GM18951 (cell line): Measurements from ENCODE around the gene INSYN2B.

Experiments
- POLR2A ChIP-seq: IDR thresholded peaks from 4 replicates; pipeline ENCODE4 v1.6.1; 2011; ENCODE audit warnings: mild to moderate bottlenecking; ENCODE audit not compliant: insufficient read length, insufficient read depth; ENCODE audit errors: extremely low read depth
- in situ Hi-C: fragments of 300-500 bp; cut with MboI; formaldehyde crosslinking; loops from one replicate; pipeline ENCODE4 v1.12.0; 2022; ENCODE audit warnings: low sequenced_read_pairs, mixed read lengths, inconsistent platforms; ENCODE audit not compliant: unreplicated experiment

INSYN2B gene

DNA sequence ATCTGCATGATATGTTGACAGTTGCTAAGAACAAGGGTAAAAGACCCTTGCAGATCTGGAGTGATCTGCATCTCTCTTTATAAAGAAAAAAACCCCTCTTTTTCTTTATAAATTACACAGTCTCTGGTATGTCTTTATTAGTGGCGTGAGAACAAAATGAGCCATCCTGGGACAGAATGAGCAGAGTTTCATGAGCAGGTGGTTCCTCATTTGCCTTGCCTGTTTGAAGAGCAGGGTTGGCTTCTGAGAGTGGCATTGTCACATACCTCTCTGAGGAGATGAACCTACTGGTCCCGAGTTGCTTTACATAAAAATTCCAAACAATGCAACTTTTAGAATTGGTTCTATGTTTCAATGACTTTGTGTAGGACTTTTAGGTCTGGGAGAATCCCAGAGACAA, 94.3 kb downstream of the INSYN2B start:
- TF ChIP-seq POLR2A, result no peak
- in situ Hi-C loops, result no loop called here

GRCh38 chr5:169881702-169882303, 98.5 kb downstream of the INSYN2B start:
- TF ChIP-seq POLR2A, result no peak
- in situ Hi-C loops, result no loop called here

DNA sequence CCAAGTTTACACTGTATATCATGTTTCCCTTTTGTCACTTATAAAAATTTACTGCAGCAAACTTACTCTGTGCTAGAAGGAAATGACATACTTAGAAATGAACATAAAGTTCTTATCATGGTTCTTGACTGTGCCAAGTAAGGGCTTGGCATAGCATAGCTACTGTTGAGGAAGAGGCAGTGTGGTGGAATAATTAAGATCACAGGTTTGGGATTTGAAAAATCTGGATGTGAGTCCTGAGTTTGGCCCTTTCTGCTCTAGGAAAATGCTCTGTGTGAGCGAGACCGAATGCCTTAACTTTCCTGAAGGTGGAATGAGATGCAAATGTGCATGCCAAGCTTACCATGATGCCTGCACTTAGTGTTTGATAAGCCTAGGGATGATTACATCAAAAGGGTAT, 99.5 kb downstream of the INSYN2B start:
- no peak for TF ChIP-seq POLR2A
- in situ Hi-C loops, result no loop called here

- no peak for TF ChIP-seq POLR2A
- in situ Hi-C loops, result no loop called here
Measured at GRCh38 chr5:169880012-169880663, 100.2 kb downstream of the INSYN2B start.

- no peak for TF ChIP-seq POLR2A
- in situ Hi-C loops, result no loop called here
Measured at GRCh38 chr5:169876386-169876785, 103.9 kb downstream of the INSYN2B start.

DNA sequence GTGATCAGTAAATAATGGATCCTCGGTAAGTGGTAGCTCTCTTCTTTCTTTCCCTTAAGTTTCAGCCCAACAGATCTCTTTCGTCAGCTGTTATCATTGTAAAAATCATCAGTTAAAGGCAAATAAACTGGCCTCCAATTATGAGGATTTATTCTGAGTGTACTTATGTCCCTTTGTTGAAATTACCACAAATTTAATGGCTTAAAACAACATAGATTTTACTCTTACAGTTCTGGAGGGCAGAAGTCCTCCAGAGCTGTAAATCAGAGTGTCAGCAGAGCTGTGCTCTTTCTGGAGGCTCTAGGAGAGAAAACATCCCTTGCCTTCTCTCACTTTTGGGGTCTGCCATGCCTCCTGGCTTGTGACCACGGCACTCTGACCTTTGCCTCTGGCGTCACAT, 104.6 kb downstream of the INSYN2B start:
- in situ Hi-C loops, result no loop called here
- no peak for TF ChIP-seq POLR2A

DNA sequence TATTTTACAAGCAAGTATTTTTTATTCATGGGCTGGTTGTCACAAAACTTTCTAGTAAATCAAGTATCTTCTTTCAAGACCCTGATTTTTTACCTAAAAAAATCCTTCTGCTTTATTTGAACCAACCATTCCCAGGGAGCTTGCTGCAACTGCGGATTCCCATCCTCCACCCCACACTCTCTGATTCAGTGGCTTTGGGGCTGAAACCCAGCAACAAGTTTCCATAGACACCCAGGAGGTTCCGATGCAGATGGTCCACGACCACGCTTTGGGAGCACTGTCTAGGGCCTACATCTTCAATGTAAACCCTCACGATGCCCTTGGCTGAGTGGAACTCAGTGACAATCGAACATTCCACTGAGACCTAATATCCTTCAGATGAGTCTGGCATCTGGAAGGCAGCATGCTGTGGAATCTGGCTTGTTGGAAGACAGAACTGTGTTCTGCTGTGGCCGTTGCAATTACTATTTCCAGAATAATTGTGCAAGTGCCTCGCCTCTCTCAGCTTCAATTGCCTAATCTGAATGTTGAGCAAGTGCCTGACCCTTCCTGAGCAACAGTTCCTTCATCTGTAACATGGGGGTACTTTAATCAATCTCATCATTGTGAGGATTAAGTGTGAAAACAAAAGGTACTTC, 105.1 kb downstream of the INSYN2B start:
- no peak for TF ChIP-seq POLR2A
- in situ Hi-C loops, result no loop called here

DNA sequence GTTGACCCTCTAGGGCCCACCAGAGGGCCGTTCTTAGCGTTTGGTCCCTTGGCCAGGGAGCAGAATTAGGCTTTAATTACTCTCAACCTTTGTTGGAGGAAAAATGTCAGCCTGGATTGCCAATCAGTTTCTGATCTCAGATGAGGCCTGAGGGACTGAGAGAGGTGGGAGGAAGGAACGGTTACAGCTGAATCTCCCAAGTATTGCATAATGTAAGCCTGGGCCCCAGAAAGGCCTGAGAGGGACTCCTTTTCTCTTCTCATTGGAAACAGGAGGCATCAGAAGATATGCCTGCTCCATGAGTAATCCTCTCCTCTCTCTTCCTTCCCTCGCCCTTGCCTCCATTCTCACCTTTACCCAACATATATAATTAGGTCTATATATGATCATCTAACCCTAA, 105.7 kb downstream of the INSYN2B start:
- in situ Hi-C loops, result no loop called here
- TF ChIP-seq POLR2A, result no peak

DNA sequence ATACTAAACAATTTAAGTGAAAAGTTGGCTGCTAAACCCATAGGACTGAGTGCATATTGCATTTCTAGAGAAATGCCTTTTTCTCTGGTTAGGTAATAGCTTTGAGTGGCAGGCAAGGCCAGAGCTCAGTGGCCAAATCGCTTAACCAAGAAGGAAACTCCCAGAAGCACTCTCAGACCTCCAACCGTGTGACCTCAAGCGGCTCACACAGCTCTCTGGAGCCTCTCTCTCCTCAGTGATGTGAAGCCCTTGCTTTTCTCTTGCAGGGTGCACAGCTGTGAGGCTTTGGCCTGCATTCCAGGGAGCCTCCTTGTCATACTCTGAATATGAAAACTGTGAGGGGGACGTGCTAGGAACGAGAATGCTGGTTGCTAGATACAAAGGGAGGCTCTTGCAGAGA, 106.7 kb downstream of the INSYN2B start:
- no peak for TF ChIP-seq POLR2A
- in situ Hi-C loops, result no loop called here

DNA sequence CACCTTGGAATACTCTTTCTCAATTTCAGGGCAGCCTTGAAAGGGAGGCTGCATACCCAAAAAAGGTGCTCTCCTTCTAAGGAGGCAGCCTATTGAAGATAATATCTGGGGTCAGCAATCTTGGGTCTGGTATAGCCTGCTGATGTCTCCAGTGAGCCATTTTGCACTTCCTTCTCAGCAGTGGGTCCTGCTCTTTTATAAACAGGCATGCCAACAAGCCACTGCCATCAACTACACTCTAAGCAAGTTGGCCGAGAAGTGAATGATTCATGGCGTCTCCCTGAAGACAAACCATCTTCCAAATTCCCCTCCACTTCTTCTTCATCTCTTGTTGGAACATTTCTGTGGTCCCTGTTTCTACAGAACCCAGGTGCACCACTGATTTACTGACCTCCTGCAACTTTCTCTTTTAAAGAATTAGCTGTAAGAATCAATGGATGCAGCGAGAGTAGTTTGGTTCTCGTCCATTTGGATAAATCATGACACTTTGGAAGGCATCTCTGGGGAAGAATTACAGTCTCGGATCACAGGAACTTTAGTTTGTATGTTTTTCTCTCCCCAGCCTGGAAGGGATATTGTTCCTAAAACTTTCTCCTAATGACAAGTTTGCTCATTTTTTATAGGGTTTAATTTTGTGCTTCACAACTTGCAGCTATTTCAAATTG, 108.3 kb downstream of the INSYN2B start:
- in situ Hi-C loops, result no loop called here
- no peak for TF ChIP-seq POLR2A

DNA sequence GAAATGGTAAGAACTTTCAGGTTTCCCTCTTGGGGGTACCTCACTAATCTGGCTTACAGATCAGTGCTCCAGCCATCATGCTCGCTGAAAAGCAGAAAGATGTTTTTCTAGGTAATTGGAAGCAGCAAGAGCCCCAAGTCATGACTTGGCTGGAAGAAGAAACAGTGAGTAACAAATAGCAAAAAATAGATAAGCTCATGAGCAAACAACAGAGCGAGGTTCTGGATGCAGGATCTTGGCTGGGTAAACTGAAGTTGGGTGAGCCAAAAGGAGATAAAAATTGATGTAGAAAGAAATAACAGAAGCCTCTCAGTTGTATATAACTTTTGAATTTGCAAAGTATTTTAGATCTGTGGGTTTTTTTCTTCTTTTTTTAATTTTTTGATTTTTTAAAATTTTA, 110.1 kb downstream of the INSYN2B start:
- in situ Hi-C loops, result no loop called here
- TF ChIP-seq POLR2A, result no peak

DNA sequence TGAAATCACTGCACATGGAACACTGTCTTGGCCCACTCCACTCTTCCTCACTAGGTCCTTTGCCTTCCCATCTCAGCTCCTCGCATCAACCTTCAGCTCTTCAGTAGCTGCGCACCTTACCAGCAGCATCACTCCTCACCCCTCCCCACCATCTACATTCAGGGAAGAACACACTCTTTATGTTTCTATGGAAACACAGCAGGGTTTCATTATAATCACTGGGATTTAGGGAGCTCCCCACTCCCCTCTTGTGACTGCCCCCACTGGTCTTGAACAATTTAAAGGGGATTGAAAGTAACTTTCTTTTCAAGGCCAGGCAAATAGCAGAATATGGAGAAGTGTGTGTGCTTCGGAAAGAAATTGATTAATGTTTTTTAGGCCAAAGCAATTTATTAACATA, 111.2 kb downstream of the INSYN2B start:
- TF ChIP-seq POLR2A, result no peak
- in situ Hi-C loops, result no loop called here

DNA sequence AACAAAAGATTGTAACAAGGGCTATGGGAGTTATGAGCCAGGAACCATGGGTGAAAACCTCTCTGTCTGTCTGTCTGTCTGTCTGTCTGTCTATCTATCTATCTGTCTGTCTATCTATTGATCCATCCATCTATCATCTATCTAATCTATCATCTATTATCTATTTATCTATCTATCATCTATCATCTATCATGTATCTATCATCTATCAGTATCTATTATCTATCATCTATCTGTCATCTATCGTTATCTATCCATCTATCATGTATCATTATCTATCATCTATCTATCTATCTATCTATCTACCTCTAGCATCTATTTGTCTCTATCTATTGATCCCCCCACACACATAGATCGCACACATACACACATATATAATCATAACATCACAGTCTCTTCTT, 112.9 kb downstream of the INSYN2B start:
- TF ChIP-seq POLR2A, result no peak
- in situ Hi-C loops, result no loop called here

DNA sequence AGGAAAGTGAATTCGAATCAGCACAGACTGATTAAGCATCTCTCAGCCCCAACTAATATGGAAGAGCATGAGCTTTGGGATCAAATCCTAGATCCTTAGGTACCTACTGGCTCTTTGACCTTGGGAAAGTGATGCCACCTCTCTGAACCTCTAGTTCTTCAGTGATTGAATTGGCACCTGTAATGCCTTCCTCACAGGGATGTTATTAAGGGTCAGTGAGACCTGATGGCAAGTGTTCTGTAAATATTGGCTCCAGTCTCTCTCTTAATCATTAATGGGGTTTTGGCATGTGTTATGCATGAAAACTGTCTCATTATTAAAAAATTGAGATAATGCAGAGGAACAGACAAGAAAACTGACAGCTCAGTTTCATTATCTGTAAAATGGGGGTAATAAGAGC, 115.8 kb downstream of the INSYN2B start:
- in situ Hi-C loops, result no loop called here
- no peak for TF ChIP-seq POLR2A

DNA sequence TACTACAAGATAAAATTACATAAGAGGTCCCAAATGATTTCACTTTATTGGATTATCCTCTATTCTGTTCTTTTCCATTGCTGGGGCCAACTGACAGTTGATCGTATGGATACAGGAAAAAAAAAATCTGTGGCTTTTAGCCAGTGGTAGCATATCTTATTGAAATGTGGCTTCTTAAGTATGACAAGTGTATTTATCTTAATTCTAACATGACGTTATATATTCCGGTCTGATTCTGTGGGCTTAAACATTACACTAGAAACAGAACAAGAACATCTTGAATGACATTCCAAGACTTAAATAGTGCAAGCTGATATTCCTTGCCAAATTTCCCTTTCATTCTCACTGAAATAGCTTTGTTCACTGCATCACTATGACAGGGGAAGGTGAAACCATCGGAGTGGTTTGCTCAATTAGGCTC, 117.9 kb downstream of the INSYN2B start:
- in situ Hi-C loops, result no loop called here
- TF ChIP-seq POLR2A, result no peak
